CD14-positive monocyte (primary cell): Measurements from ENCODE around the gene CTR9. TPM values are rescaled to one million over a fixed set of nuclear protein-coding genes. Genes with fewer than 3 reads are reported as not detected.

ENCODE experiments used
- DNase-seq, 3 donors: peaks; one replicate each; pipeline ENCODE4 v3.0.0-alpha.2; 2011 to 2022
- H2AFZ ChIP-seq: 2 replicates; pipeline ENCODE4 v1.6.0; 2012; ENCODE audit warnings: mild to moderate bottlenecking, low read depth, low read length, inconsistent platforms; ENCODE audit not compliant: insufficient read depth, poor library complexity, severe bottlenecking
- H3K27ac ChIP-seq, 2 donors: 1 replicate in 1 of 2; 2 replicates in 1 of 2; pipeline ENCODE4 v1.5.1; 2012 to 2013; ENCODE audit warnings: low read length in 2 of 2, control low read depth in 1 of 2, inconsistent platforms in 1 of 2, low read depth in 1 of 2, mild to moderate bottlenecking in 1 of 2
- H3K27me3 ChIP-seq, 2 donors: one replicate each; pipeline versions ENCODE4 v1.6.0 to v1.6.1; 2011 to 2013; ENCODE audit warnings: low read length in 2 of 2; ENCODE audit not compliant: control insufficient read depth in 2 of 2, insufficient read depth in 2 of 2
- H3K36me3 ChIP-seq, 2 donors: replicated peaks in 1 of 2; 1 replicate in 1 of 2; 2 replicates in 1 of 2; pipeline versions ENCODE4 v1.5.1 to v1.6.1; 2012 to 2013; ENCODE audit warnings: low read length in 2 of 2, control low read depth in 1 of 2, inconsistent platforms in 1 of 2, mild to moderate bottlenecking in 1 of 2; ENCODE audit not compliant: insufficient read depth in 2 of 2, control insufficient read depth in 1 of 2
- H3K4me1 ChIP-seq, 2 donors: 1 replicate in 1 of 2; 2 replicates in 1 of 2; pipeline versions ENCODE4 v1.5.1 to v1.6.1; 2012 to 2013; ENCODE audit warnings: low read length in 2 of 2, control low read depth in 1 of 2, inconsistent platforms in 1 of 2, mild to moderate bottlenecking in 1 of 2, moderate library complexity in 1 of 2; ENCODE audit not compliant: insufficient read depth in 2 of 2, control insufficient read depth in 1 of 2
- H3K4me2 ChIP-seq: replicated peaks from 2 replicates; pipeline ENCODE3; 2012; ENCODE audit warnings: low read length, moderate library complexity, mild to moderate bottlenecking; ENCODE audit not compliant: poor library complexity, severe bottlenecking; ENCODE audit errors: extremely low read depth
- H3K4me3 ChIP-seq, 3 experiments: fragments of 200-600 bp in 1 of 3; sonication (generic) in 1 of 3; replicated peaks in 1 of 3; 1 replicate in 2 of 3; 2 replicates in 1 of 3; pipeline ENCODE4 v1.5.1; 2011 to 2013; ENCODE audit warnings: low read length in 3 of 3, mild to moderate bottlenecking in 3 of 3, control low read depth in 2 of 3, low read depth in 2 of 3, inconsistent platforms in 1 of 3, moderate library complexity in 1 of 3
- H3K79me2 ChIP-seq: 2 replicates; pipeline ENCODE4 v1.6.0; 2012; ENCODE audit warnings: mild to moderate bottlenecking, control low read depth, inconsistent platforms, low read length, moderate library complexity; ENCODE audit not compliant: insufficient read depth
- H3K9ac ChIP-seq: 2 replicates; pipeline ENCODE4 v1.6.0; 2017; ENCODE audit warnings: low read length, mild to moderate bottlenecking; ENCODE audit not compliant: insufficient read depth, poor library complexity, severe bottlenecking
- H3K9me3 ChIP-seq, 2 donors: replicated peaks in 1 of 2; 1 replicate in 1 of 2; 2 replicates in 1 of 2; pipeline versions ENCODE4 v1.5.1 to v1.6.1; 2012 to 2013; ENCODE audit warnings: low read length in 2 of 2, control low read depth in 1 of 2; ENCODE audit not compliant: control insufficient read depth in 1 of 2, insufficient read depth in 1 of 2
- H4K20me1 ChIP-seq: 2 replicates; pipeline ENCODE4 v1.6.0; 2012; ENCODE audit warnings: mild to moderate bottlenecking, low read length, control low read depth, moderate library complexity; ENCODE audit not compliant: insufficient read depth
- H3K27ac Mint-ChIP-seq, 7 donors: one replicate each; pipeline ENCODE4 v1.8.0; 2020; ENCODE audit warnings: mild to moderate bottlenecking in 7 of 7, mixed read lengths in 7 of 7, moderate library complexity in 6 of 7, inconsistent platforms in 2 of 7
- H3K27me3 Mint-ChIP-seq, 3 donors: one replicate each; pipeline ENCODE4 v1.8.0; 2021 to 2022; ENCODE audit warnings: low read depth in 3 of 3, mild to moderate bottlenecking in 3 of 3, mixed read lengths in 3 of 3, moderate library complexity in 3 of 3, inconsistent platforms in 1 of 3
- H3K36me3 Mint-ChIP-seq, 2 donors: one replicate each; pipeline ENCODE4 v1.8.0; 2020; ENCODE audit warnings: mixed read lengths in 2 of 2, inconsistent platforms in 1 of 2, mild to moderate bottlenecking in 1 of 2
- H3K4me1 Mint-ChIP-seq: one replicate; pipeline ENCODE4 v1.8.0; 2020; ENCODE audit warnings: mild to moderate bottlenecking, mixed read lengths
- H3K4me3 Mint-ChIP-seq, 2 donors: one replicate each; pipeline ENCODE4 v1.8.0; 2020; ENCODE audit warnings: mild to moderate bottlenecking in 2 of 2, mixed read lengths in 2 of 2, moderate library complexity in 1 of 2
- H3K9me3 Mint-ChIP-seq, 7 donors: one replicate each; pipeline ENCODE4 v1.8.0; 2020 to 2022; ENCODE audit warnings: mixed read lengths in 7 of 7, mild to moderate bottlenecking in 6 of 7, moderate library complexity in 6 of 7, inconsistent platforms in 2 of 7
- WGBS: methylation state at CpG from one replicate; pipeline ENCODE4 v1.1.5; 2013; ENCODE audit warnings: missing lambda C conversion rate; ENCODE audit not compliant: insufficient coverage; 5-methylcytosine and 5-hydroxymethylcytosine counted together
- intact Hi-C, 2 donors: fragments of 100-400 bp; cut with micrococcal nuclease; formaldehyde crosslinking; loops; one replicate each; pipeline versions ENCODE4 v1.15.0 to v1.15.1; 2023
- polyA plus RNA-seq, 3 donors: library from polyadenylated mRNA; depleted of rRNA in 1 of 3; unstranded in 2 of 3; stranded (reverse) in 1 of 3; fragments of 300-500 nt in 2 of 3; fragments of >200 nt in 1 of 3; fragmentation: Illumina TruSeq in 2 of 3; gene quantifications; 1 replicate in 2 of 3; 2 replicates in 1 of 3; pipeline ENCODE4 v1.2.3, GENCODE V29; 2012 to 2021
- TF ChIP-seq, protein P1 (sequence below): fragments of 200-600 bp; IDR thresholded peaks from one replicate; pipeline ENCODE4 v1.8.0; 2022; ENCODE audit warnings: antibody characterized with exemption, mild to moderate bottlenecking

The CTR9 gene
- polyA plus RNA-seq, 3 donors = 5.0 to 37.5 (median 18.3) TPM

DNA sequence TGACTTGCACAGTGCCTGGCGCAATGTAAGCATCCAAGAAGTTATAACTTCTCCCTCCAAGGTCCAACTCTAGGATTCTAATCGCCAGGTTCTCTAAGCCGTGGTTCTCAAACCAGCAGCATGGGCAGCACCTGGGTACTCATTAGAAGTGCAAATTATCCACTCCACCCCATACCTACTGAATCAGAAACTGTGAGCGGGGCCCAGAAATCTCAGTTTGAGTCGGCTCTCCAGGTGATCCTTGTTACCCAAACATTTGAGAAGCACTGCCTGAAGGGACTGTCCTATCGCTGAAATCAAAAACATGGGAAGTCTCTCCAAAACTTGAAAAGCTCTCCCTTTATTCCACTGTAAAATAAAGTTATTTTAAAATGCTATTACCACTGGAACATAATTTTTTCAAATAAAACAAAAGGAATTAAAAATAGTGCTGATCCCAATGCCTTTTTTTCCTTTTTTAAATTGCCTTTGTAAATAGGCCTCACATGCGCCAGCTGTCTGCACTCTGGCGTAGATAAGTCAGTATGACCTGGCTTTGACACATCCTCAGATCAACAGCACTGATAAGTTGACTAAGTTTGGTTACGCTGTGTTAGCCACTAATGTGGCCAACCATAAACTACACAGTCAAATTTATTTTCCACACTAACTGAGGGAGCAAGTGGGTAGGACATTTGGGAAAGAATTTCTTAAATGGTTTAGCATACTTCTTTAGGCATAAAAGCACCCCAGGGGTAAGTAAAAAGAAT is 8.4 kb upstream of the CTR9 start:
- no peak overlapping the region for H2AFZ ChIP-seq
- no peaks in the 10 kb centered on the region for H3K9me3 ChIP-seq
- H3K9ac ChIP-seq = no peak overlapping the region
- H3K9me3 Mint-ChIP-seq = no peaks in the 10 kb centered on the region
- H3K27ac ChIP-seq = no peak overlapping the region
- no peak overlapping the region for H3K4me3 Mint-ChIP-seq
- H3K27ac Mint-ChIP-seq = no peak overlapping the region
- H3K4me2 ChIP-seq = no peak overlapping the region
- no peak for DNase-seq
- TF ChIP-seq, protein P1, sequence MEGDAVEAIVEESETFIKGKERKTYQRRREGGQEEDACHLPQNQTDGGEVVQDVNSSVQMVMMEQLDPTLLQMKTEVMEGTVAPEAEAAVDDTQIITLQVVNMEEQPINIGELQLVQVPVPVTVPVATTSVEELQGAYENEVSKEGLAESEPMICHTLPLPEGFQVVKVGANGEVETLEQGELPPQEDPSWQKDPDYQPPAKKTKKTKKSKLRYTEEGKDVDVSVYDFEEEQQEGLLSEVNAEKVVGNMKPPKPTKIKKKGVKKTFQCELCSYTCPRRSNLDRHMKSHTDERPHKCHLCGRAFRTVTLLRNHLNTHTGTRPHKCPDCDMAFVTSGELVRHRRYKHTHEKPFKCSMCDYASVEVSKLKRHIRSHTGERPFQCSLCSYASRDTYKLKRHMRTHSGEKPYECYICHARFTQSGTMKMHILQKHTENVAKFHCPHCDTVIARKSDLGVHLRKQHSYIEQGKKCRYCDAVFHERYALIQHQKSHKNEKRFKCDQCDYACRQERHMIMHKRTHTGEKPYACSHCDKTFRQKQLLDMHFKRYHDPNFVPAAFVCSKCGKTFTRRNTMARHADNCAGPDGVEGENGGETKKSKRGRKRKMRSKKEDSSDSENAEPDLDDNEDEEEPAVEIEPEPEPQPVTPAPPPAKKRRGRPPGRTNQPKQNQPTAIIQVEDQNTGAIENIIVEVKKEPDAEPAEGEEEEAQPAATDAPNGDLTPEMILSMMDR = no peak
- WGBS = 76% methylated on average over 6 of the region's 9 CpGs
- H3K27me3 Mint-ChIP-seq = peaks cover 0 to 1% (median 1%) of the 10 kb centered on the region in 3 donors
- H3K27me3 ChIP-seq = no peaks in the 10 kb centered on the region
- intact Hi-C loops = no loop called here
- peaks cover 9 to 13% of the 10 kb centered on the region in 2 donors for H3K4me1 ChIP-seq
- no peaks in the 10 kb centered on the region for H3K36me3 Mint-ChIP-seq
- H3K79me2 ChIP-seq = no peaks in the 10 kb centered on the region
- no peaks in the 10 kb centered on the region for H3K36me3 ChIP-seq
- H3K4me3 ChIP-seq = no peak overlapping the region
- H3K4me1 Mint-ChIP-seq = peaks cover 19% of the 10 kb centered on the region
- no peaks in the 10 kb centered on the region for H4K20me1 ChIP-seq

DNA sequence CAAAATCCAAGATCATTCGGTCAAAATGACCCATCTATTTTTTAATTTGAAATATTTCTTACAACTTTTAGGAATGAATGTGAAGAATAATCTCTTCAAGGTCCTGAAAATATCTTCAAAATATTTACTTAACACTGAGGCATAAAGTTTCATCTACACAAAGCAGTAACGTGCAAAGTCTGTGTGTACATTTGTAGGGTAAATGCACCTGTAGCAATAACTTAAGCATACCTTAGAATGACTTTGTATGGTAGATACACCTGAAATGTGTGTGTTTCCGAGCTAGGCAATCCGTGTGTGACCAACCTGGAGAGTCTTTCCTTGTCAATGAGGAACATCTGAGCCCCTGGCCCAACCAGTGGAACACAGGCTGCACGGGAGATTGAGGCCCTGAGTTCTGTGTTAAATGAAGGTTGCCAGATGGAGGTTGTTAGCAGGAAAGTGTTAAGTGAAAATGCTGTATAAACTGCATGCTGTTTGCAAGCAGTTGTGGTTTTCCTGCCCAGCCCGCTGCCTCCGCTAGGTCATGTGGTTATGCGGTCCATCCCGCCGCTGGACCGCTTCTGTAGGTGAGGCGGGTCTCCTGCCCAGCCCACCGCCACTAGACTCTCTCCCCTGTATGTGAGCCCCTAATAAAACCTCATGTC is 7.6 kb upstream of the CTR9 start:
- Histone ChIP-seq H3K4me1 (peaks cover 9 to 13% of the 10 kb centered on the region in 2 donors), H4K20me1 (no peaks in the 10 kb centered on the region), H3K27ac (no peak overlapping the region), H3K4me3 (peak overlapping the region in 1 of 3 experiments; percentile 47), H3K9me3 (no peaks in the 10 kb centered on the region), H3K9ac (peak overlapping the region; percentile 47), H3K36me3 (no peaks in the 10 kb centered on the region), H3K79me2 (no peaks in the 10 kb centered on the region), H3K4me2 (peak overlapping the region; percentile 59), H3K27me3 (no peaks in the 10 kb centered on the region), H2AFZ (peak overlapping the region; percentile 75)
- H3K36me3 Mint-ChIP-seq = no peaks in the 10 kb centered on the region
- DNase-seq = no peak
- 0% methylated on average over 11 of the region's 13 CpGs for WGBS
- intact Hi-C loops = no loop called here
- H3K27ac Mint-ChIP-seq = peak overlapping the region in 1 of 7 donors; percentile 65
- H3K9me3 Mint-ChIP-seq = no peaks in the 10 kb centered on the region
- H3K4me3 Mint-ChIP-seq = peak overlapping the region; percentile 65 to 89
- H3K4me1 Mint-ChIP-seq = peaks cover 24% of the 10 kb centered on the region
- H3K27me3 Mint-ChIP-seq = peaks cover 0 to 1% (median 1%) of the 10 kb centered on the region in 3 donors
- TF ChIP-seq, protein P1 = no peak
